Spleen (tissue), 7 donors: Measurements from ENCODE around the gene FNBP1.

Experiments
- CTCF ChIP-seq, 11 experiments: fragments of 200-600 bp in 7 of 11; fragments of 450-650 bp in 4 of 11; sonication (generic) in 4 of 11; IDR thresholded peaks in 8 of 11; conservative IDR thresholded peaks in 3 of 11; 1 replicate in 7 of 11; 2 replicates in 4 of 11; pipeline versions ENCODE4 v1.4.0 to v1.8.0; 2016 to 2021; ENCODE audit warnings: antibody characterized with exemption in 11 of 11, inconsistent platforms in 4 of 11, mild to moderate bottlenecking in 1 of 11
- POLR2A ChIP-seq, 3 donors: fragments of 450-650 bp; IDR thresholded peaks; one replicate each; pipeline ENCODE4 v1.5.1; 2017; ENCODE audit warnings: antibody characterized with exemption in 3 of 3, mild to moderate bottlenecking in 1 of 3
- donor health status: DM: no; HTN: no; CAD: no; lungs with moderate emphysema.
- donor health status: DM: no; HTN: no; CAD: no.
- donor health status: DM: no; HTN: no; CAD: no.

GRCh38 chr9:129880654-129881546 is 162.1 kb downstream of the FNBP1 start:
- TF ChIP-seq CTCF (IDR thresholded peaks at IDR 0.05 in 8 of 11, conservative IDR thresholded peaks at IDR 0.05 in 3 of 11) = no peak
- no peak for TF ChIP-seq POLR2A (IDR thresholded peaks at IDR 0.05)
